ENCODE results near the gene SIRT6. TPM values are rescaled to one million over a fixed set of nuclear protein-coding genes. Genes with fewer than 3 reads are reported as not detected.

The SIRT6 gene
- total and polyA plus RNA-seq, 2 of the 4 experiments (the other 2 are of a cell fraction) = 3.9 to 25.3 TPM

GRCh38 chr19:4189641-4190040 lies 7.3 kb upstream of the SIRT6 start:
- Histone ChIP-seq H2AFZ (replicated peaks; ENCODE audit: low read length, poor library complexity) (no peak overlapping the region), H3K4me2 (ENCODE audit: low read depth, low read length) (no peak overlapping the region), H4K91ac (ENCODE audit: insufficient read depth, low read depth, low read length) (no peak overlapping the region), H3K14ac (replicated peaks; ENCODE audit: low read depth, low read length) (no peak overlapping the region), H2BK5ac (ENCODE audit: low read depth, low read length, poor library complexity, severe bottlenecking) (no peak overlapping the region), H3K79me1 (ENCODE audit: low read depth in 1 of 2, low read length in 2 of 2) (no peaks in the 10 kb centered on the region), H2BK15ac (ENCODE audit: low read depth, low read length) (no peak overlapping the region), H3K9ac (ENCODE audit: low read depth, low read length) (no peak overlapping the region), H3K36me3 (ENCODE audit: control insufficient read depth, insufficient read depth, low read length) (no peaks in the 10 kb centered on the region), H4K5ac (ENCODE audit: low read depth, low read length) (no peak overlapping the region), H2AK9ac (replicated peaks; ENCODE audit: low read depth, low read length, poor library complexity) (no peak overlapping the region), H3K27me3 (ENCODE audit: control insufficient read depth, insufficient read depth, low read length) (peaks cover 11% of the 10 kb centered on the region), H3K4ac (ENCODE audit: low read depth, low read length) (no peak overlapping the region), H3K18ac (ENCODE audit: low read depth, low read length) (no peak overlapping the region), H3K4me3 (ENCODE audit: insufficient read depth, low read depth, low read length) (no peak overlapping the region), H3K27ac (ENCODE audit: insufficient read depth, low read length) (no peak overlapping the region), H4K20me1 (ENCODE audit: insufficient read depth, low read length) (no peaks in the 10 kb centered on the region), H3K9me1 (ENCODE audit: insufficient read depth, low read length) (no peaks in the 10 kb centered on the region), H3K56ac (ENCODE audit: extremely low read depth, insufficient read depth, low read length) (no peak overlapping the region), H2BK20ac (ENCODE audit: low read depth, low read length) (no peak overlapping the region), H3K23ac (ENCODE audit: low read depth, low read length) (no peak overlapping the region), H4K8ac (ENCODE audit: low read depth in 2 of 2, low read length in 2 of 2) (no peak overlapping the region), H2AK5ac (ENCODE audit: low read depth, low read length) (no peak overlapping the region), H3K9me3 (ENCODE audit: control insufficient read depth, insufficient read depth, low read length) (no peaks in the 10 kb centered on the region), H3K4me1 (ENCODE audit: control insufficient read depth, insufficient read depth, low read length) (no peaks in the 10 kb centered on the region), H2BK120ac (ENCODE audit: low read depth, low read length) (no peak overlapping the region)
- dilution Hi-C loops (cut with HindIII; ENCODE audit: low sequenced_read_pairs, unreplicated experiment) (no loop called here), intact Hi-C loops (cut with micrococcal nuclease) (loop anchor here (5.0 kb wide), 1 partner anchor 122 kb away; the partner anchor contains the start of gene ZBTB7A), in situ Hi-C loops (cut with MboI; ENCODE audit: low sequenced_read_pairs) (no loop called here)
- ATAC-seq (ENCODE audit: low read depth) (no peak), DNase-seq (no peak)
- TF ChIP-seq BHLHE40 (IDR thresholded peaks at IDR 0.05; ENCODE audit: low read depth, low read length) (no peak), ELK1 (IDR thresholded peaks at IDR 0.05; ENCODE audit: borderline replicate concordance, low read depth, low read length) (no peak), USF2 (IDR thresholded peaks at IDR 0.05; ENCODE audit: low read depth, low read length) (no peak), MXI1 (IDR thresholded peaks at IDR 0.05; ENCODE audit: borderline replicate concordance, low read depth, low read length) (no peak), MAZ (IDR thresholded peaks at IDR 0.05; ENCODE audit: borderline replicate concordance, low read depth, low read length) (no peak), POLR2A (IDR thresholded peaks at IDR 0.05; ENCODE audit: low read depth, low read length) (no peak), CEBPB (IDR thresholded peaks at IDR 0.05; ENCODE audit: low read depth, low read length) (no peak), FOS (IDR thresholded peaks at IDR 0.05; ENCODE audit: low read depth, low read length) (no peak), NFE2L2 (IDR thresholded peaks at IDR 0.05; ENCODE audit: low read depth, low read length) (no peak)
- no CpG with 5 or more reads among the region's 5 CpGs for WGBS, 2 experiments (ENCODE audit: extremely low coverage in 2 of 2, insufficient read length in 1 of 2)
- ChIA-PET POLR2A (ENCODE audit: unreplicated experiment) (interaction anchor here (0.6 kb wide), 1 partner anchor 20 kb away, joined by 6 read pairs; no protein-coding TSS in a partner anchor), CTCF (interaction anchor here (1.1 kb wide), 1 partner anchor 49 kb away, joined by 4 read pairs; no protein-coding TSS in a partner anchor)
- no TSS peak for BruUV-seq (replicated peaks)
